NCI-H1048 (cell line): Measurements from ENCODE around the gene TBC1D22A.

Source experiments
- DNase-seq: peaks from one replicate; lab custom pipeline; 2025; lab: John Stamatoyannopoulos, UW

The TBC1D22A gene

GRCh38 chr22:47190957-47191670 lies 428.7 kb downstream of the TBC1D22A start:
- no peak for DNase-seq

GRCh38 chr22:47191671-47192650 lies 429.5 kb downstream of the TBC1D22A start:
- DNase-seq: no peak

GRCh38 chr22:47192651-47193437 lies 430.4 kb downstream of the TBC1D22A start:
- peak; percentile 64 for DNase-seq

GRCh38 chr22:47193606-47194329 lies 431.3 kb downstream of the TBC1D22A start:
- no peak for DNase-seq

GRCh38 chr22:47194476-47195155 lies 432.2 kb downstream of the TBC1D22A start:
- no peak for DNase-seq

- DNase-seq: no peak
Measured at GRCh38 chr22:47195156-47195483, 432.7 kb downstream of the TBC1D22A start.

GRCh38 chr22:47195484-47196165 lies 433.2 kb downstream of the TBC1D22A start:
- DNase-seq: no peak

GRCh38 chr22:47196166-47196849 lies 433.9 kb downstream of the TBC1D22A start:
- DNase-seq: no peak

- no peak for DNase-seq
Measured at GRCh38 chr22:47196881-47197772, 434.7 kb downstream of the TBC1D22A start.

GRCh38 chr22:47197773-47198500 lies 435.5 kb downstream of the TBC1D22A start:
- DNase-seq: no peak

GRCh38 chr22:47198801-47199251 lies 436.4 kb downstream of the TBC1D22A start:
- no peak for DNase-seq

GRCh38 chr22:47199261-47199978 lies 437.0 kb downstream of the TBC1D22A start:
- DNase-seq: no peak

GRCh38 chr22:47199979-47200272 lies 437.5 kb downstream of the TBC1D22A start:
- DNase-seq: no peak

GRCh38 chr22:47200273-47201051 lies 438.0 kb downstream of the TBC1D22A start:
- no peak for DNase-seq

GRCh38 chr22:47201186-47201995 lies 438.9 kb downstream of the TBC1D22A start:
- DNase-seq: no peak
